ENCODE data around the gene MRPS6.

GRCh38 chr21:34181431-34182039 lies 108.2 kb downstream of the MRPS6 start:
- no peak for TF ChIP-seq POLR2A (IDR thresholded peaks at IDR 0.05; ENCODE audit: low read length)
- no peak for TF ChIP-seq GATA1 (IDR thresholded peaks at IDR 0.05; ENCODE audit: low read depth, low read length)
